Measurements from ENCODE around the gene PICALM. TPM values are rescaled to one million over a fixed set of nuclear protein-coding genes. Genes with fewer than 3 reads are reported as not detected.
"Not testable (repeated sequence)": the region's sequence is repeated elsewhere in the genome, so short reads cannot be mapped to it uniquely, and the experiment has no call there.

Gene PICALM
- total RNA-seq, 3 donors from 2014 or later = 96.2 to 105 (median 97.6) TPM

- Mint-ChIP-seq H3K4me1 (ENCODE audit: low read depth) (peaks cover 6% of the 10 kb centered on the region), H3K9me3 (no peaks in the 10 kb centered on the region), H3K27me3 (ENCODE audit: low read depth) (no peaks in the 10 kb centered on the region), H3K4me3 (no peak overlapping the region), H3K36me3 (ENCODE audit: insufficient read depth) (peaks cover 71% of the 10 kb centered on the region)
- no peak for ATAC-seq
- no peak for DNase-seq
These were observed 108.2 kb downstream of the PICALM start for GRCh38 chr11:85960678-85961077.

DNA sequence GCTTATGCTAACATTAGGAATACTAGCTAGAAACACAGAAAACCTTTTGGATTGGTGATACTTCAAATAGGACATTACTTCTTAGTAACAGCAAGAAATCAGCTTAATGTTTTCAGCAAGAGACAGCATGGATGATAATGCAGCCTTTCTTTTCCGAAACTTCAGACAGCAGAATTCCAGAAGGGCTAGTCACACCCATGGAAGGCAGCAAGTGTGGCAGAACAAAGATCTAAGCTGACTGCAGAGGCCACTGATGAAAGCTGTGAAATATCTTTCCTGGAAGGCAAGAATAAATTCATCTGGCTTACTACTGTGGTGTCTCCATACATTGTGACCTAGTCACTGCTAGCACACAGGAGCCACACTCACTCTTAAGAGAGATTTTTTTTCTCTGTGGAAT lies 113.4 kb downstream of the PICALM start:
- DNase-seq = no peak
- H3K4me1 Mint-ChIP-seq (ENCODE audit: low read depth) = peaks cover 3% of the 10 kb centered on the region
- H3K27me3 Mint-ChIP-seq (ENCODE audit: low read depth) = no peaks in the 10 kb centered on the region

GRCh38 chr11:85953491-85954143 lies 115.3 kb downstream of the PICALM start:
- Mint-ChIP-seq H3K4me3 (no peak overlapping the region), H3K36me3 (ENCODE audit: insufficient read depth) (peaks cover 45% of the 10 kb centered on the region), H3K4me1 (ENCODE audit: low read depth) (peaks cover 8% of the 10 kb centered on the region), H3K27me3 (ENCODE audit: low read depth) (no peaks in the 10 kb centered on the region), H3K9me3 (peaks cover 28% of the 10 kb centered on the region)
- DNase-seq (no peak), ATAC-seq (no peak)

More for the DNA sequence above, 113.4 kb downstream of the PICALM start:
- H3K36me3 Mint-ChIP-seq (ENCODE audit: insufficient read depth) = peaks cover 54% of the 10 kb centered on the region
- H3K9me3 Mint-ChIP-seq = peaks cover 25% of the 10 kb centered on the region
- no peak overlapping the region for H3K4me3 Mint-ChIP-seq
- ATAC-seq = no peak

- peaks cover 23% of the 10 kb centered on the region for H3K4me1 Mint-ChIP-seq (ENCODE audit: low read depth)
- H3K9me3 Mint-ChIP-seq = peaks cover 29% of the 10 kb centered on the region
- not testable (repeated sequence) for ATAC-seq; H3K27me3 Mint-ChIP-seq (ENCODE audit: low read depth); DNase-seq; H3K4me3 Mint-ChIP-seq
- peaks cover 32% of the 10 kb centered on the region for H3K36me3 Mint-ChIP-seq (ENCODE audit: insufficient read depth)
These were observed 116.8 kb downstream of the PICALM start for GRCh38 chr11:85952108-85952485.

- no peak for ATAC-seq
- H3K27me3 Mint-ChIP-seq (ENCODE audit: low read depth) = no peaks in the 10 kb centered on the region
- peaks cover 30% of the 10 kb centered on the region for H3K9me3 Mint-ChIP-seq
- DNase-seq = no peak
- H3K36me3 Mint-ChIP-seq (ENCODE audit: insufficient read depth) = peaks cover 26% of the 10 kb centered on the region
- H3K4me1 Mint-ChIP-seq (ENCODE audit: low read depth) = peaks cover 26% of the 10 kb centered on the region
- no peak overlapping the region for H3K4me3 Mint-ChIP-seq
These were observed 117.3 kb downstream of the PICALM start for GRCh38 chr11:85951428-85952107.

DNA sequence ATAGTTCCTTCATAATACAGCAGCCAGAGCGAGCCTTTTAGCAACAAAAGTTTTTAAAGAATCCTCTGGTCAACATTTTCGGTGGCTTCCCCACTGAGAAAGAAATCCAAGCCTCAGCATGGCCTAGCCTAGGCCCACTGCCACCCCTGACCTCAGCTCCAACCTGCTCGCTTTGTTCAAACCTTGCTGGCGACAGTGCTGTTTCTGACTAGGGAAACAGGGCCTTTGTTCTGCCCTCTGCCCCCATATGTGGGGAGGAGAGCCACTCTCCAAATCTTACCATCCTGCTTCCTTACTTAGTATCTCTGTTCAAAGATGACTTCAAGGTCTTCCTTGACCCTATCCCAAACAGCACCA lies 117.9 kb downstream of the PICALM start:
- Mint-ChIP-seq H3K27me3 (ENCODE audit: low read depth) (no peaks in the 10 kb centered on the region), H3K4me3 (no peak overlapping the region), H3K9me3 (peaks cover 34% of the 10 kb centered on the region), H3K36me3 (ENCODE audit: insufficient read depth) (peaks cover 21% of the 10 kb centered on the region), H3K4me1 (ENCODE audit: low read depth) (peaks cover 30% of the 10 kb centered on the region)
- ATAC-seq (no peak), DNase-seq (no peak)

DNA sequence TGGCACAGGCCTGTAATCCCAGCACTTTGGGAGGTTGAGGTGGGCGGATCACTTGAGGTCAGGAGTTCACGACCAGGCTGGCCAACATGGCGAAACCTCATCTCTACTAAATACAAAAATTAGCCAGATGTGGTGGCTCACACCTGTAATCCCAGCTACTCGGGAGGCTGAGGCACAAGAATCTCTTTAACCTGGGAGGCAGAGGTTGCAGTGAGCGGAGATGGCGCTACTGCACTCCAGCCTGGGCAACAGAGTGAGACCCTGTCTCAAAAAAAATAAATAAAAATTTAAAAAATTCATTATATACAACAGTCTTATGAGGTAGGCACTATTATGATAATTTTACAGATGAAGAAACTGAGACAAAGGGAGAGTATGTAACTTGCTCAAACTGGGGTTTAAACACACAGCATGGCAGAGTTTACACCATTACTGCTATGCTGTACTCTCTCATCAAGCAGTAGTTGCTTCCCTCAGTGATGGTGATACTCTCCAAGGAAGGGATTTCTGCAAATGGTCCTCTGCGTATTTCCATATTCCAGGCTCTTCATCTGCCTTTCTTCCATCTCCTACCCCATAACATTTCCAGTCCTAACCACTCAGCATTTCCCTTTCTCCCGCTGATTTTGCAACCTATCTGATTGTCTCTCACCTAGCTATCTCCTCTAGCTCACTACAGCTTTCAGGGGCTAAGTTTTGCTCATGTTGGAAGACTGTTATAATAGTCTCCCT lies 118.4 kb downstream of the PICALM start:
- Mint-ChIP-seq H3K36me3 (ENCODE audit: insufficient read depth) (peaks cover 18% of the 10 kb centered on the region), H3K9me3 (peaks cover 39% of the 10 kb centered on the region), H3K4me1 (ENCODE audit: low read depth) (peaks cover 34% of the 10 kb centered on the region), H3K27me3 (ENCODE audit: low read depth) (no peaks in the 10 kb centered on the region), H3K4me3 (no peak overlapping the region)
- DNase-seq (no peak), ATAC-seq (no peak)

- no peak for ATAC-seq
- no peak for DNase-seq
- Mint-ChIP-seq H3K4me1 (ENCODE audit: low read depth) (peaks cover 34% of the 10 kb centered on the region), H3K4me3 (no peak overlapping the region), H3K36me3 (ENCODE audit: insufficient read depth) (peaks cover 12% of the 10 kb centered on the region), H3K9me3 (peaks cover 40% of the 10 kb centered on the region), H3K27me3 (ENCODE audit: low read depth) (no peaks in the 10 kb centered on the region)
These were observed 119.1 kb downstream of the PICALM start for GRCh38 chr11:85949798-85950197.

- Mint-ChIP-seq H3K27me3 (ENCODE audit: low read depth) (no peaks in the 10 kb centered on the region), H3K4me3 (peak overlapping the region; percentile 19), H3K36me3 (ENCODE audit: insufficient read depth) (peaks cover 7% of the 10 kb centered on the region), H3K9me3 (peaks cover 42% of the 10 kb centered on the region), H3K4me1 (ENCODE audit: low read depth) (peaks cover 34% of the 10 kb centered on the region)
- no peak for DNase-seq
- peak; percentile 49 to 52 for ATAC-seq
These were observed 120.0 kb downstream of the PICALM start for GRCh38 chr11:85948884-85949283.

- no peaks in the 10 kb centered on the region for H3K27me3 Mint-ChIP-seq (ENCODE audit: low read depth)
- no peak overlapping the region for H3K4me3 Mint-ChIP-seq
- H3K4me1 Mint-ChIP-seq (ENCODE audit: low read depth) = peaks cover 34% of the 10 kb centered on the region
These were observed 121.2 kb downstream of the PICALM start for GRCh38 chr11:85947431-85948272.

GRCh38 chr11:85946221-85946620 lies 122.7 kb downstream of the PICALM start:
- H3K36me3 Mint-ChIP-seq (ENCODE audit: insufficient read depth) = no peaks in the 10 kb centered on the region
- peaks cover 34% of the 10 kb centered on the region for H3K4me1 Mint-ChIP-seq (ENCODE audit: low read depth)
- ATAC-seq = no peak
- peaks cover 28% of the 10 kb centered on the region for H3K9me3 Mint-ChIP-seq
- no peak for DNase-seq
- no peaks in the 10 kb centered on the region for H3K27me3 Mint-ChIP-seq (ENCODE audit: low read depth)
- no peak overlapping the region for H3K4me3 Mint-ChIP-seq

More at GRCh38 chr11:85947431-85948272, 121.2 kb downstream of the PICALM start:
- no peak for DNase-seq
- no peaks in the 10 kb centered on the region for H3K36me3 Mint-ChIP-seq (ENCODE audit: insufficient read depth)
- ATAC-seq = peak; percentile 82
- H3K9me3 Mint-ChIP-seq = peaks cover 35% of the 10 kb centered on the region

DNA sequence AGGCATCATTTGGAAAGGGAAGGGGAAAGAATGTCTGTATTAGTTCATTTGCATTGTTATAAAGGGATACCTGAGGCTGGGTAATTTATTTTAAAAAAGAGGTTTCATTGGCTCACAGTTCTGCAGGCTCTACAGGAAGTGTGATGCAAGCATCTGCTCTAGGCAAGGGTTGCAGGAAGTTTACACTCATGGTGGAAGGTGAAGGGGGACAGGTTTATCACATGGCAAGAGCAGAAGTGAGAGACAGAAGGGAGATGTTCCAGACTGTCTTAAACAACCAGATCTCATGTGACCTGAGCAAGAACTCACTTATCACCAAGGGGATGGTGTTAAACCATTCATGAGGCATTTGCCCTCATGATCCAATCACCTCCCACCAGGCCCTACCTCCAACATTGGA lies 123.1 kb downstream of the PICALM start:
- Mint-ChIP-seq H3K27me3 (ENCODE audit: low read depth) (no peaks in the 10 kb centered on the region), H3K4me3 (no peak overlapping the region), H3K9me3 (peaks cover 24% of the 10 kb centered on the region), H3K4me1 (ENCODE audit: low read depth) (peaks cover 34% of the 10 kb centered on the region), H3K36me3 (ENCODE audit: insufficient read depth) (no peaks in the 10 kb centered on the region)
- DNase-seq (no peak), ATAC-seq (no peak)

GRCh38 chr11:85945296-85945695 lies 123.6 kb downstream of the PICALM start:
- Mint-ChIP-seq H3K4me1 (ENCODE audit: low read depth) (peaks cover 34% of the 10 kb centered on the region), H3K4me3 (no peak overlapping the region), H3K36me3 (ENCODE audit: insufficient read depth) (no peaks in the 10 kb centered on the region), H3K27me3 (ENCODE audit: low read depth) (no peaks in the 10 kb centered on the region), H3K9me3 (peaks cover 21% of the 10 kb centered on the region)
- ATAC-seq = no peak
- no peak for DNase-seq

DNA sequence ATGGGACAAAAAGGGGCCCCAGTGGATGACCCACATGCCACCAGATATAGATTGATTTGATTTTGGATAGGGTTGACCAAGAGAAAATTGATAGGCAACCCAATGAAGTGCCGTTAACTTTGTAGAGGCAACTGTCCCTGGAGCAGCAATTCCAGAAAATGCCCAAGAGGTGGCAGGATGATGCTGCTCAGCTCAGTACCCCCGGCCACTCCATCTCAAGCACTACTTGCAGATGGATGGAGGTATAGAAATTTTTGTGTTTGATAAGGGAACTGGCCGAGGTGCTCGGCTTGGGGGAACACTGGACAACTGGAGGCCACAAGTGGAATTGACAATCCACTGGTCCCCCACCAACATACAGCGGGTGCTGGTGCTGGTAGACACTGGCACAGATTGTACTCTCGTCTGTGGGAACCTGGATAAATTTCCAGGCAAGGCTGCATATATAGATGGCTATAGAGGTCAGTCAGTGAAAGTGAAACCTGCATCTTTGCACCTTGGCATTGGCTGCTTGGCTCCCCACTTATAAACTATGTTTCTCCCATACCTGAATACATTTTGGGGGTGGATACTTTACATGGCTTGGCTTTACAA lies 127.4 kb downstream of the PICALM start:
- peaks cover 7% of the 10 kb centered on the region for H3K4me1 Mint-ChIP-seq (ENCODE audit: low read depth)
- no peak overlapping the region for H3K4me3 Mint-ChIP-seq
- no peak for DNase-seq
- H3K27me3 Mint-ChIP-seq (ENCODE audit: low read depth) = no peaks in the 10 kb centered on the region
- peaks cover 15% of the 10 kb centered on the region for H3K9me3 Mint-ChIP-seq
- no peaks in the 10 kb centered on the region for H3K36me3 Mint-ChIP-seq (ENCODE audit: insufficient read depth)
- ATAC-seq = peak; percentile 43 to 47
